SW 1271 (cell line): ENCODE measurements around the gene CLIP3.
"Not testable (repeated sequence)": the region's sequence is repeated elsewhere in the genome, so short reads cannot be mapped to it uniquely, and the experiment has no call there.

Source experiments
- DNase-seq, 2 experiments: peaks; one replicate each; lab custom pipeline; 2025; lab: John Stamatoyannopoulos, UW

The CLIP3 gene

DNA sequence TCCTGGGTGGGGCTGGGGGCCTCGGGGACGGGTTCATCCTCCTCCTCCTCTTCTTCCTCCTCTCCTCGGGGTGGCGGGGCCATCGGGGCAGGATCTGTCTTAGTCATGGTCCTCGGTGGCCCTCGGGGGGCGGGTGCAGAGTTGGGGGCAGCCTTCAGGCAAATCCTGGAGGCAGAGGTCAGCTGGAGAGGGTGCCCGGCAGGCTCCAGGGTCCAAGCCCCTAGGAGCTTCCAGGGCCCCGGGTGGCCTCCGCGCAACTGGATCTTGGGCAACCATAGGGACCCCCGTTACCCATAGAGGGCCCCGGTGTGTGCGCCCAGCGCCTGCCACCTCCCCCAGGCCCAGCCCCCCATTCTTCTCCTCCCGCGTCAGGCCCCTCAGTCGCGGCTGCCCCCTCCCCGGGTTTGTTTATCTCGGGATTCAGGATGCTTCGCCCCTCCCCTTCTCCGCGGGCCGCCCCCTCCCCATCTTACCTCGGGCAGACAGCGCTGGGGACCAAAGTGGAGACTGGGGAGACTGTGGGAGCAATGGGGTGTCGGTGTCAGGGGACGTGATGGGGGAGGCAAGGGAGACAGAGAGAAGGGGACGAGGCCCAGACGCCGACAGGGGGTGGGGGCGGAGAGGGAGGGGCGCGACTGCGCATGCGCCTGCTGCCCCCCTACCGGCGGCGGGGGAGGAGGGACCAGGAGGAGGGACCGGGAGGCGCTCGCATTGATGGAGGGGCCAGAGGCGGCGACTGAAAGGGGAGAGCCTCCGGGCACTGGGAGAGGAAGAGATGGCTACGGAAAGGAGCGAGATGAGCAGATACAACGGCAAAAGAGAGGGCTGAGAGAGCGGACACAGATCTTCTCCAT, at the start of gene CLIP3:
TSS of gene CLIP3 (minus strand) at position 623 of the 854 bp plus-strand sequence. CDS start at position 107, 516 bp downstream.
- no peak for DNase-seq

- no peak for DNase-seq
Measured at GRCh38 chr19:36081894-36082293, 49.2 kb upstream of the CLIP3 start.

DNA sequence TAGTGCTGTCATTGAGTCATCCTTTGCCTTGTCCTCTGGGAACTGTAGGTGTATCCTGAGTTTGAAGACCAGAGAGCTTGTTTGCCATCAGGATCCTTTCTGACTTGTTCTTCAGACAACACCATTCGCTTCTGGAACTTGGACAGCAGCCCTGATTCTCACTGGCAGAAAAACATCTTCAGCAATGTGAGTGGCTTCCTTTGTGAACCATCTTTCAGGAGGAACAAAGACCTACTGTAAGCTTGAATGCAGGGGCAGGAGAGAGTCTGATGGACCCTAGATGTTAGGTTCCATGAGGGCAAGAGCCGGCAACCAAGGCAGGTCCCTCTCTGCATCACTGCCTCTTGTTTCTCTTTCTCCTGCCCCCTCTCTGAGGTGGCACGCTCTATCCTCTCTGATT, 48.7 kb upstream of the CLIP3 start:
- no peak for DNase-seq

DNA sequence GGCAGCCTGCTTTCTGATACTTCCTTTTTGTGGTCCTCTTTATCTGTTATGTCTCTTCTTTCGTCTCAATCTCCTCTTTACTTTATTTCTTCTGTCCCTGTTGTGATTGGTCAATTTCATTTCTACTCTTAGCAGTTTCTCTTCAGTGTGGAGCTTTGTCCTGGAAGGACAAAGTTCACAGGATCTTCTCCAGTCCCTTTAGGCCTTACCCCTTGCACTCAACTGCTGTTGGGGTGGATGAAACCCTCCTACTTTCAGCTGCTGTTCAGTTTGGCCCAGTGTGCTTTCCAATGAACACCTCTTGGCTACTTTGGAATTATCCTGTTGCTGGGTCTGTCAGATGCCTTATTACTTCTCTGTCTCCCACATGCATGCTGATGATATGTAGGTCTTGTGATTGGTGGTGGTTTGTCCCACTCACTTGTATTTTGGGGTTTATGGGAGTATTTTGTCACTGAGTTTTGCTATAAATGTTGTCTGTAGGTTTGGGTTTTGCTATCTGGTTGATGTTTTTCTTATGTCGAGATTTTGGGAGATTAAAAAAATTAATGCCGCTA, 46.8 kb upstream of the CLIP3 start:
- DNase-seq: no peak

DNA sequence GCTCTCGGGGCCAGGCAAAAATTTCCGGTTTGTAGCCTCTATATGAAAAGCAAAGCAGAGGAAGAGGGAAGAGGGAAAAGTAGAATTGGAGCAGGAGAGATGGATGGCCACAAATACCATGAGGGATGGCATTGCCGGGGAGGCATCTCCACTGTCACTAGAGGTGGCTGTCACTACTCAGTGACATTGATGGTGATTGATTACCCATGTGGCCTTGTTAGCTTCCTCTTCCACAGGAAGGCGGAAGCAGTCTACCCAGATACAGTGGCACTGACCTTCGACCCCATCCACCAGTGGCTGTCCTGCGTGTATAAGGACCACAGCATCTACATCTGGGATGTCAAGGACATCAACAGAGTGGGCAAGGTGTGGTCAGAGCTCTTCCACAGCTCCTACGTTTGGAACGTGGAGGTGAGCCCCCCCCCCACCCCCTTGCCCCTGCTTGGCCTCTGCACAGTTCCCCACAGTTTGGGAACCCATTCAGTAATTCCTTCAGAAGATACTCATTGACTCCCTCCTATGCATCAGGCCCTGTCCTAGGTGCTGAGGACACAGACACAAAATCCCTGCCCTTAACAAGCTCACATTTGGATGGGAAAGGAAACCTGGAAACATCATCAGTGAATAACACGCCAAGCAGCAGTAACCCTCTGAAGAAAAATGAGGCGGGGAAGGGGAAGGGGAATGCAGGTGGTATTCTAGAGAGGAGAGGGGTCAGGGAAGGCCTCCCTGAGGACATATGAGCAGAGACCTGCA, 40.6 kb upstream of the CLIP3 start:
- DNase-seq: no peak

GRCh38 chr19:36072081-36072480, 39.4 kb upstream of the CLIP3 start:
- DNase-seq: no peak

- not testable (repeated sequence) for DNase-seq
Measured at GRCh38 chr19:36068810-36069499, 36.3 kb upstream of the CLIP3 start.

DNA sequence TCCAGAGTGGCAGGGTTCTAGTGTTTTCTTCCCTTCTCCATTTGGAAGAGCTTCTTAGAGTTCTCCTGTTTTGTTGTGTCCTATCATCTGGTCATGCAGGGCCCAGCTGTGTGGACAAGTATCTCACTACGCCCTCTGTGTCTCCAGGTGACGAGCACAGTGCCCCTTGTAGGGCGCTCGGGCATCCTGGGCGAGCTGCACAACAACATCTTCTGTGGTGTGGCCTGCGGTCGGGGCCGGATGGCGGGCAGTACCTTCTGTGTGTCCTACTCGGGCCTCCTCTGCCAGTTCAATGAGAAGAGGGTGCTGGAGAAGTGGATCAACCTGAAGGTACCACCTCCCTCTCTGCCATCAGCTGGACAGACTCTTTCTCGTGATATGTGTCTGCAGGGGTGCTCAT, 35.0 kb upstream of the CLIP3 start:
- no peak for DNase-seq

DNA sequence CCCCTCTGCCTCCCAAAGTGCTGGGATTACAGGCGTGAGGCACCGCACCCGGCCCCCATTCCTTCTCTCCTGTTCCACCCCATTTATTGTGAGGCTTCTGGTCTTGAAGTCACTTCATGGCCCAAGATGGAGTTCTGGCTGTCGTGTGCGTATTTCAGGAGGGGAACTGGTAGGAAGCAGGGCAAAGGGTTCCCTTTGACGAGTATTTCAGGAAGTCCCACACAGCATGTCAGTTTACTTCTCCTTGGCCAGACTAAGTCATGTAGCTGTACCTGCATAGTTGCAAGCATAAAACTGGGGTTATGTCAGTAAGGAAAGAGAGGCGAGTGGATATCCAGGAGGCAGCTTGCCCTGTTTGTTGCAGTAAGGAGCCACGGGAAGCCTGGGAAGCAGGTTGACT, 32.2 kb upstream of the CLIP3 start:
- no peak for DNase-seq

DNA sequence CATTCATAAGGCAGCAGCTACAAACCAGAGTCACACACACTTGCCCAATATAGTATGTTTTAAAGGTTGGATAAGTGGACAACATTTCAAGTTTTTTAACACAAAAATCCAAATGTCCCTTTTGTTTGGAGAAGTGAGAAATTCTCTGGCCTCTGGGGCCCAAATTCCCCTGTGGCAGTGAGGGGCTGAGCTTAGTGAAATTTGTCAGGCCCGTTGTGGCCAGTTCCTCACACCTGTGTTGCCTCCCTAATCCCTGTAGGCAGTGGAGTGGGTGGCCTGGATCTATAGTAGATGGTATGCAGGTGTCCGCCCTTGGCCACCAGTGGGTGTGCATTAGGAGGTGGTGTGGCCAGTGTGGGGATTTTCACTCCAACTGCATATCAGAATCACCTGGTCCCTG, 28.7 kb upstream of the CLIP3 start:
- no peak for DNase-seq

GRCh38 chr19:36060430-36060829, 27.8 kb upstream of the CLIP3 start:
- no peak for DNase-seq

GRCh38 chr19:36059180-36059910, 26.7 kb upstream of the CLIP3 start:
- no peak for DNase-seq

- DNase-seq: no peak
Measured at GRCh38 chr19:36058481-36059179, 26.0 kb upstream of the CLIP3 start.

GRCh38 chr19:36054733-36055686, 22.3 kb upstream of the CLIP3 start, which contains the start of gene WDR62:
WDR62 (plus strand) TSS chr19:36054897; CDS start chr19:36054972, 75 bp downstream.
- DNase-seq: peak; percentile 76 to 94

- peak; percentile 90 to 95 for DNase-seq
Measured at GRCh38 chr19:36054119-36054732, 21.6 kb upstream of the CLIP3 start, which contains the start of gene THAP8. THAP8 (minus strand) TSS chr19:36054285; CDS start chr19:36054217, 68 bp downstream.

DNA sequence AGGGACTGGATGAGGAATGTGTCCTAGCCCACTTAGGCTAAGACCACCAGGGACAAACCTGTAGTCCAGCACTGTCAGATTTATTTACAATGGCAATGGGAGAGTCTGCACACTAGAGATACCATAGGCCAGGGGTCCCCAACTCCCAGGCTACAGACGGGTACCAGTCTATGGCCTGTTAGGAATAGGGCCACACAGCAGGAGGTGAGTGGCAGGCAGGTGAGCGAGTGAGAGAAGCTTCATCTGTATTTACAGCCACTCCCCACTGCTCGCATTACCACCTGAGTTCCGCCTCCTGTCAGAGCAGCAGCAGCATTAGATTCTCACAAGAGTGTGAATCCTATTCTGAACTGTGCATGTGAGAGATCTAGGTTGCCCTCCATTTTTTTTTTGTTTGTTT, 19.0 kb upstream of the CLIP3 start:
- DNase-seq: no peak

DNA sequence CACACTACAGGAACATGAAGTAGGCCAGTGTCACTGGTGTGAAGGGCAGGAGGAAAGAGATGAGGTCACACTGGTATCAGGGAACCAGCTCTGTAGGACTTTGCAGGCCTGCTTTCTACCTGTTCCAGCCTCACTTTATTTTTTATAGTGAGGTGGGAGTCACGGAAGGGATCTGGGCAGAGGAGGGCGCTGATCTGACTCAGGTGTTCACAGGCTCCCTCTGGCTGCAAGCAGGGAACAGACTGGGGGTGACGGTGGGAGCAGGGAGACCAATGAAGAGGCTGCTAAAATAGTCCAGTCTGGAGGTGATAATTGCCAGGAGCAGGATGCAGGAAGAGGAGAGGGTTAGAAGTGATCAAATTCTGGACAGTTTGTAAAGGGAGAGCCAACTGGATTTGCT, 18.6 kb upstream of the CLIP3 start:
- no peak for DNase-seq

DNA sequence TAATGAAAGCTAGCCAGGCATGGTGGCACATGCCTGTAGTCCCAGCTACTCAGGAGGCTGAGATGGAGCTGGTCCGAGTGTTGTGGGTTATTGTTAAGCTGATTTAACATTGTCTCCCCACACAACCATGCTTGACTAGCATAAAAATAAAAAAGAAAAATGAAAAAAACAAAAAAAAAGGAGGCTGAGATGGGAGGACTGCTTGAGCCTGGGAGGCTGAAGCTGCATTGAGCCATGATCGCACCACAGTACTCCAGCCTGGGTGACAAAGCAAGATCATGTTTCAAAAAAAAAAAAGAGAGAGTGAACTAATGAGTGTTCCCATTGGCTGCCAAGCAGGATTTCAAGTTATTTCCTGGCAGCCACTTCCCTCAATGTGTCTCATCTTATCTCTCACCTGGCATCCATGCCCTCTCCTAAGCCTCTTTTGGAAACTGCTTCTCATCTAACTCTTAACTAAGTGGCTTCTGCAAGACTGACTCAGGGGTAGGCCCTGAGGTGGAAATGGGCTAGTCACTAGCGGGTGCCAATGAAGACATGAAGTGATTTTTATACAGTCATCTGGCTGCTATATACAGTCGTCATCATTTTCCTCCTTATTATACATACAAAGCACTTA, 16.5 kb upstream of the CLIP3 start:
- DNase-seq: no peak

DNA sequence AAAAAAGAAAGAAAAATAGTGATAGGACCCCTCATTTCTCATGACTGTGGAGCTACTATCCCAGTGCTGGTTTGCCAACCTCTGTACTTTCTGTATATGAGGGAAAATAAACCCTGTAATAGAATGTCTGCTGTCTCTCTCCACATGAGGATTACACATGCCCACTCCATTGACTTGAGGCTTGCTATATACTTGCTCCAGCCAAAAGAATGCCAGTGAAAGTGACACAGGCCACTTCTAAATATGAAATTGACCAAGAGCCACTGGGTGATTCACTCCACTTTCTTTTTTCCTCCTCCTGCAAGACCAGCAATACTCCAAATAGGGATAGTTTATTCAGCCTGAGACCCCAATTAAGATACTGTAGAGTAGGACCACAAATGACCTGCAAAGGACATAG, 15.2 kb upstream of the CLIP3 start:
- DNase-seq: no peak
